A549 (cell line): ENCODE results near the gene STK4. TPM values are rescaled to one million over a fixed set of nuclear protein-coding genes. Genes with fewer than 3 reads are reported as not detected.
"Not testable (repeated sequence)": the region's sequence is repeated elsewhere in the genome, so short reads cannot be mapped to it uniquely, and the experiment has no call there.

Experiments used
- ATAC-seq, 2 experiments: fragments of 200-7000 bp in 1 of 2; fragments of >200 bp in 1 of 2; cut with Nextera tagmentation in 1 of 2; cut with Tn5 transposase in 1 of 2; 3 replicates each; pipeline versions ENCODE4 v1.8.0 to v1.9.1; 2018 to 2020; ENCODE audit warnings: mild to moderate bottlenecking in 1 of 2, moderate library complexity in 1 of 2
- CTCF ChIA-PET: fragments of 300-600 bp; sonication (Branson Sonifier 250); formaldehyde crosslinking; extraction: SDS; loops from one replicate; lab custom pipeline; 2021; ENCODE audit warnings: antibody characterized with exemption, inconsistent platforms; lab: Yijun Ruan, JAX
- POLR2A ChIA-PET: fragments of 350-600 bp; formaldehyde crosslinking; extraction: SDS; loops from one replicate; lab custom pipeline; 2021; ENCODE audit warnings: antibody characterized with exemption, inconsistent platforms; lab: Yijun Ruan, JAX
- DNase-seq, 2 experiments: peaks; one replicate each; pipeline versions ENCODE4 v3.0.0 to v3.0.0-alpha.2; 2011 to 2016; ENCODE audit warnings: low read depth in 1 of 2, low spot score in 1 of 2
- FAIRE-seq: peaks from 2 replicates; lab custom pipeline; 2011; peaks lifted over from hg19 to GRCh38; lab: Jason Lieb, UNC
- H3K27ac ChIP-seq, 2 experiments: fragments of >200 bp; sonication (Bioruptor Twin); formaldehyde crosslinking; 3 replicates each; pipeline ENCODE4 v1.5.1; 2016 to 2017
- H3K4me1 ChIP-seq: fragments of >200 bp; sonication (Bioruptor Twin); formaldehyde crosslinking; 3 replicates; pipeline ENCODE4 v1.6.1; 2016
- H3K4me2 ChIP-seq: fragments of >200 bp; sonication (Bioruptor Twin); formaldehyde crosslinking; 3 replicates; pipeline ENCODE4 v1.6.1; 2016
- H3K4me3 ChIP-seq: fragments of >200 bp; sonication (Bioruptor Twin); formaldehyde crosslinking; 3 replicates; pipeline ENCODE4 v1.5.1; 2016
- H3K9me3 ChIP-seq: fragments of >200 bp; sonication (Bioruptor Twin); formaldehyde crosslinking; 3 replicates; pipeline ENCODE4 v1.6.1; 2016
- EHMT2 ChIP-seq: fragments of 200-600 bp; sonication (generic); IDR thresholded peaks from 2 replicates; pipeline ENCODE4 v1.6.1; 2016; ENCODE audit warnings: antibody characterized with exemption, low read depth, mild to moderate bottlenecking, moderate library complexity
- FOSB ChIP-seq: fragments of 250-450 bp; sonication (Bioruptor Pico); IDR thresholded peaks from 2 replicates; pipeline ENCODE4 v1.5.0; 2020; ENCODE audit warnings: mild to moderate bottlenecking, moderate library complexity
- FOXS1 ChIP-seq: fragments of 250-450 bp; sonication (Bioruptor Pico); IDR thresholded peaks from 2 replicates; pipeline ENCODE4 v1.5.0; 2020; ENCODE audit warnings: mild to moderate bottlenecking, moderate library complexity
- HOXB13 ChIP-seq: fragments of 250-450 bp; sonication (Bioruptor Pico); IDR thresholded peaks from 2 replicates; pipeline ENCODE4 v1.5.0; 2020; ENCODE audit warnings: low read depth, mild to moderate bottlenecking, moderate library complexity
- JUNB ChIP-seq: fragments of >200 bp; sonication (Bioruptor Twin); formaldehyde crosslinking; IDR thresholded peaks from 2 replicates; pipeline ENCODE4 v1.6.1; 2016
- MAFK ChIP-seq: fragments of 450-650 bp; IDR thresholded peaks from 2 replicates; pipeline ENCODE4 v1.6.1; 2014; ENCODE audit not compliant: partially characterized antibody
- MYC ChIP-seq: IDR thresholded peaks from 2 replicates; pipeline ENCODE4 v1.6.1; 2012; ENCODE audit warnings: mild to moderate bottlenecking, inconsistent platforms, low read length, improper control_type of control experiment, borderline replicate concordance
- NR3C1 ChIP-seq: fragments of >200 bp; sonication (Bioruptor Twin); formaldehyde crosslinking; IDR thresholded peaks from 3 replicates; pipeline ENCODE4 v1.6.1; 2017
- POLR2A ChIP-seq: IDR thresholded peaks from 2 replicates; pipeline ENCODE4 v1.6.1; 2012; ENCODE audit warnings: mild to moderate bottlenecking, low read length
- POLR2AphosphoS2 ChIP-seq: conservative IDR thresholded peaks from 2 replicates; pipeline ENCODE4 v1.6.1; 2012; ENCODE audit warnings: low read length, improper control_type of control experiment, inconsistent platforms
- SMC3 ChIP-seq: fragments of >200 bp; sonication (Bioruptor Twin); formaldehyde crosslinking; IDR thresholded peaks from 3 replicates; pipeline ENCODE4 v1.6.1; 2018; ENCODE audit warnings: inconsistent platforms
- WGBS: methylation state at CpG from one replicate; pipeline ENCODE4 v1.1.6; 2017; ENCODE audit errors: missing lambda C conversion rate; 5-methylcytosine and 5-hydroxymethylcytosine counted together
- polyA plus RNA-seq, 4 experiments: library from polyadenylated mRNA; depleted of rRNA in 3 of 4; stranded (reverse); fragments of >200 nt; fragmentation: RNase III in 1 of 4; extraction: RNeasy Plus Mini Kit Qiagen cat#74134 plus additional on column Dnase treatment in 1 of 4; gene quantifications; 2 replicates in 3 of 4; 3 replicates in 1 of 4; pipeline ENCODE4 v1.2.3, GENCODE V29; 2011 to 2017
- TF ChIP-seq, protein P1 (sequence below): fragments of >200 bp; sonication (Bioruptor Twin); formaldehyde crosslinking; IDR thresholded peaks from 3 replicates; pipeline ENCODE4 v1.5.1; 2016
- TF ChIP-seq, protein P2 (sequence below): fragments of 250-450 bp; sonication (Bioruptor Pico); IDR thresholded peaks from 2 replicates; pipeline ENCODE4 v1.5.0; 2021; ENCODE audit warnings: mild to moderate bottlenecking, moderate library complexity, borderline replicate concordance
- TF ChIP-seq, protein P3 (sequence below): fragments of 250-450 bp; sonication (Bioruptor Pico); IDR thresholded peaks from 2 replicates; pipeline ENCODE4 v1.5.0; 2020; ENCODE audit warnings: low read depth, mild to moderate bottlenecking, moderate library complexity
- TF ChIP-seq, protein P4 (sequence below): fragments of 450-650 bp; IDR thresholded peaks from 2 replicates; pipeline ENCODE4 v1.6.1; 2014; ENCODE audit warnings: antibody characterized with exemption

STK4 gene
- polyA plus RNA-seq, 2 of the 4 experiments (the other 2 are of a cell fraction), result 14.5 to 34.5 TPM

DNA sequence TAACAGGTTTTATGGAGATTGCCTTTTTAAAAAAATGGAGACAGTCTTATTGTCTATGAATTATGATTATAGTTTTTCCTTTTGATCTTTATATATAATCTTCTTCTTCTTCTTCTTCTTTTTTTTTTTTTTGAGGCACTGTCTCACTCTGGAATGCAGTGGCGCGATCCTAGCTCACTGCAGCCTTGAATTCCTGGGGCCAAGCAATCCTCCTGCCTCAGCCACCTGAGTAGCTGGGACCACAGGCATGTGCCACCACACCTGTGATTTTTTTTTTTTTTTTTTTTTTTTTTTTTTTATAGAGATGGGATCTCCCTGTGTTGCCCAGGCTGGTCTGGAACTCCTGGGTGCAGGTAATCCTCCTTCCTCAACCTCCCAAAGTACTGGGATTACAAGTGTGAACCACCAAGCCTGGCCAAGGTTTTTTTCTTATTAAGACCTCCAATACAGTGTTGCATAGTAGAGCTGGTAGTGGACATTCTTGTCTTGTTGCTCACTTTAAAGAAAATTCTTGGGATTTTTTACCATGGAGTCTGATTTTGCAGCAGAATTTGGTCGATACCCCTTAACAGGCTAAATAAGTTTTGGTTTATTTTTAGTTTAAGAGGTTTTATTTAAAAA, 46.5 kb downstream of the STK4 start (continued):
- TF ChIP-seq, protein P1, sequence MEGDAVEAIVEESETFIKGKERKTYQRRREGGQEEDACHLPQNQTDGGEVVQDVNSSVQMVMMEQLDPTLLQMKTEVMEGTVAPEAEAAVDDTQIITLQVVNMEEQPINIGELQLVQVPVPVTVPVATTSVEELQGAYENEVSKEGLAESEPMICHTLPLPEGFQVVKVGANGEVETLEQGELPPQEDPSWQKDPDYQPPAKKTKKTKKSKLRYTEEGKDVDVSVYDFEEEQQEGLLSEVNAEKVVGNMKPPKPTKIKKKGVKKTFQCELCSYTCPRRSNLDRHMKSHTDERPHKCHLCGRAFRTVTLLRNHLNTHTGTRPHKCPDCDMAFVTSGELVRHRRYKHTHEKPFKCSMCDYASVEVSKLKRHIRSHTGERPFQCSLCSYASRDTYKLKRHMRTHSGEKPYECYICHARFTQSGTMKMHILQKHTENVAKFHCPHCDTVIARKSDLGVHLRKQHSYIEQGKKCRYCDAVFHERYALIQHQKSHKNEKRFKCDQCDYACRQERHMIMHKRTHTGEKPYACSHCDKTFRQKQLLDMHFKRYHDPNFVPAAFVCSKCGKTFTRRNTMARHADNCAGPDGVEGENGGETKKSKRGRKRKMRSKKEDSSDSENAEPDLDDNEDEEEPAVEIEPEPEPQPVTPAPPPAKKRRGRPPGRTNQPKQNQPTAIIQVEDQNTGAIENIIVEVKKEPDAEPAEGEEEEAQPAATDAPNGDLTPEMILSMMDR, result no peak
- TF ChIP-seq FOXS1 (CRISPR knock-in tag), result no peak
- TF ChIP-seq, all 56 proteins: peak for 0

DNA sequence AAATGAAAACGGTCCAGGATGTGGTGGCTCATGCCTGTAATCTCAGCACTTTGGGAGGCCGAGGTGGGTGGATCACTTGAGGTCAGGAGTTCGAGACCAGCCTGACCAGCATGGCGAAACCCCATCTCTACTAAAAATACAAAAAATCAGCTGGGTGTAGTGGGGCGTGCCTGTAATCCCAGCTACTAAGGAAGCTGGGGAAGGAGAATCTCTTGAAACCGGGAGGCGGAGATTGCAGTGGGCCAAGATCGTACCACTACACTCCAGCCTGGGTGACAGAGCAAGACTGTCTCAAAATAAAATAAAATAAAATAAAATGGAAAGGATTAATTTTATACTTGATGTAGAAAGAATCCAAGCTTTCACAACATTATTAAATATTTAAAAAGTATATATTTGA, 47.8 kb downstream of the STK4 start:
- DNase-seq, FAIRE-seq, H3K9me3 ChIP-seq, POLR2A ChIA-PET, H3K4me3 ChIP-seq, ATAC-seq, H3K4me2 ChIP-seq, H3K27ac ChIP-seq: not testable (repeated sequence)
- peaks cover 12% of the 10 kb centered on the region for H3K4me1 ChIP-seq
- WGBS, result 91% methylated on average over 8 of the region's 8 CpGs
- CTCF ChIA-PET, result interaction anchor here (0.6 to 6.4 kb wide), 6 partner anchors 9 to 423 kb away, joined by 3 to 101 read pairs (median 6); no protein-coding TSS in a partner anchor

DNA sequence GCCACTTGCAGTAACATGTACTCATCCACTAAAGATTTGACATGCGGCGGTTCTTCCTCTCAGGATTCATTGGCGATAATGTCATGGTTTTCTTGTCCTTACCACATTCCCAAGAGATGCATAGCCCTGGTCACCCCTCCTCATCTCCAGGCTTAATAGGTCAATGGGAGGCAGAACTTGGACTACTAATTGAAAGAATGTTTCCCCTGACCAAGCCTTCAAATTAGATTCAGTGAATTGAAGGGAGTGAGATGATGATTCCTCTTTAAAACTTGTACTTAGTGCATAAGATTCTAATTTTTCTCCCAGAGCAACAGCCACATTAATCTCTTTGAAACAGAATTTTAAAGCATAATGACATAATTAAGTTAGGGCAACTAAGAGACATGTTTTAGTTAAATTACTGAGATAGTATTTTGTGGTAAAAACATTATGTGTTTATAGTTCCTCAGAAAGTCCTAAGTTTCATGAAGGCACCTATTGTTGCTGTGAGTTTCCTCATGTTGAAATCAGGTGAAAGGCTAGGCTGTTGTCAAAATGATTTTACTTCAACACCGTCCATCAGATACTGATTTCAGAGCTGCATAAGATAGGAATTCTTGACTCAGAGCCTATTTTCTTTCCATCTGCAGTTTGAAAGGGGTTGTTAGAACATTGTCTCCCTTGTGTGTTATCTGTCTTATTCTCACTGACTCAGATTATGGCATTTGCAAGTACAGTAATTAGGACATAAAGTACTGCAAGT, 48.5 kb downstream of the STK4 start:
- ChIA-PET CTCF (interaction anchor here (1.2 to 6.4 kb wide), 5 partner anchors 29 to 304 kb away, joined by 3 to 101 read pairs (median 6); no protein-coding TSS in a partner anchor), POLR2A (no interaction called here)
- DNase-seq (no peak), ATAC-seq (no peak), FAIRE-seq (no peak)
- Histone ChIP-seq H3K4me1 (peaks cover 12% of the 10 kb centered on the region), H3K4me2 (no peak overlapping the region), H3K9me3 (no peaks in the 10 kb centered on the region), H3K4me3 (no peak overlapping the region), H3K27ac (no peak overlapping the region)
- 82% methylated on average over 4 of the region's 4 CpGs for WGBS
- no peak for TF ChIP-seq EHMT2
- no peak for TF ChIP-seq JUNB
- TF ChIP-seq MAFK, result no peak
- no peak for TF ChIP-seq HOXB13 (CRISPR knock-in tag)
- TF ChIP-seq POLR2A, result no peak
- no peak for TF ChIP-seq FOSB (CRISPR knock-in tag)
- TF ChIP-seq, protein P2, sequence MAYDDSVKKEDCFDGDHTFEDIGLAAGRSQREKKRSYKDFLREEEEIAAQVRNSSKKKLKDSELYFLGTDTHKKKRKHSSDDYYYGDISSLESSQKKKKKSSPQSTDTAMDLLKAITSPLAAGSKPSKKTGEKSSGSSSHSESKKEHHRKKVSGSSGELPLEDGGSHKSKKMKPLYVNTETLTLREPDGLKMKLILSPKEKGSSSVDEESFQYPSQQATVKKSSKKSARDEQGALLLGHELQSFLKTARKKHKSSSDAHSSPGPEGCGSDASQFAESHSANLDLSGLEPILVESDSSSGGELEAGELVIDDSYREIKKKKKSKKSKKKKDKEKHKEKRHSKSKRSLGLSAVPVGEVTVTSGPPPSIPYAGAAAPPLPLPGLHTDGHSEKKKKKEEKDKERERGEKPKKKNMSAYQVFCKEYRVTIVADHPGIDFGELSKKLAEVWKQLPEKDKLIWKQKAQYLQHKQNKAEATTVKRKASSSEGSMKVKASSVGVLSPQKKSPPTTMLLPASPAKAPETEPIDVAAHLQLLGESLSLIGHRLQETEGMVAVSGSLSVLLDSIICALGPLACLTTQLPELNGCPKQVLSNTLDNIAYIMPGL (CRISPR knock-in tag), result no peak
- TF ChIP-seq NR3C1, result no peak
- no peak for TF ChIP-seq SMC3
- TF ChIP-seq, protein P3, sequence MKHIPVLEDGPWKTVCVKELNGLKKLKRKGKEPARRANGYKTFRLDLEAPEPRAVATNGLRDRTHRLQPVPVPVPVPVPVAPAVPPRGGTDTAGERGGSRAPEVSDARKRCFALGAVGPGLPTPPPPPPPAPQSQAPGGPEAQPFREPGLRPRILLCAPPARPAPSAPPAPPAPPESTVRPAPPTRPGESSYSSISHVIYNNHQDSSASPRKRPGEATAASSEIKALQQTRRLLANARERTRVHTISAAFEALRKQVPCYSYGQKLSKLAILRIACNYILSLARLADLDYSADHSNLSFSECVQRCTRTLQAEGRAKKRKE (CRISPR knock-in tag), result no peak
- no peak for TF ChIP-seq POLR2AphosphoS2
- no peak for TF ChIP-seq MYC
- TF ChIP-seq, protein P4, sequence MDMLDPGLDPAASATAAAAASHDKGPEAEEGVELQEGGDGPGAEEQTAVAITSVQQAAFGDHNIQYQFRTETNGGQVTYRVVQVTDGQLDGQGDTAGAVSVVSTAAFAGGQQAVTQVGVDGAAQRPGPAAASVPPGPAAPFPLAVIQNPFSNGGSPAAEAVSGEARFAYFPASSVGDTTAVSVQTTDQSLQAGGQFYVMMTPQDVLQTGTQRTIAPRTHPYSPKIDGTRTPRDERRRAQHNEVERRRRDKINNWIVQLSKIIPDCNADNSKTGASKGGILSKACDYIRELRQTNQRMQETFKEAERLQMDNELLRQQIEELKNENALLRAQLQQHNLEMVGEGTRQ, result no peak
